ACC112 (cell line): ENCODE measurements around the gene CAST.

Source experiments
- H2AFZ ChIP-seq: fragments of 200-600 bp; sonication (generic); one replicate; pipeline ENCODE4 v1.6.0; 2017; ENCODE audit warnings: antibody characterized with exemption, low read length; ENCODE audit not compliant: unreplicated experiment
- H3K27ac ChIP-seq: fragments of 200-600 bp; sonication (generic); 2 replicates; pipeline ENCODE4 v1.5.1; 2014; ENCODE audit warnings: low read depth, mild to moderate bottlenecking, antibody characterized with exemption, low read length, moderate library complexity
- H3K27me3 ChIP-seq: fragments of 200-600 bp; sonication (generic); 2 replicates; pipeline ENCODE4 v1.6.1; 2014; ENCODE audit warnings: mild to moderate bottlenecking, antibody characterized with exemption, low read length, moderate library complexity, mixed read lengths; ENCODE audit not compliant: insufficient read depth
- H3K36me3 ChIP-seq: fragments of 200-600 bp; sonication (generic); 2 replicates; pipeline ENCODE4 v1.6.1; 2016; ENCODE audit warnings: mild to moderate bottlenecking, antibody characterized with exemption, low read length, moderate library complexity, mixed read lengths; ENCODE audit not compliant: insufficient read depth
- H3K4me1 ChIP-seq: fragments of 200-600 bp; sonication (generic); one replicate; pipeline ENCODE4 v1.6.1; 2016; ENCODE audit warnings: low read length, mixed read lengths; ENCODE audit not compliant: insufficient read depth, unreplicated experiment, control insufficient read depth
- H3K4me3 ChIP-seq: fragments of 200-600 bp; sonication (generic); 2 replicates; pipeline ENCODE4 v1.5.1; 2014; ENCODE audit warnings: mild to moderate bottlenecking, low read depth, low read length
- H3K79me2 ChIP-seq: fragments of 200-600 bp; sonication (generic); one replicate; pipeline ENCODE4 v1.6.0; 2016; ENCODE audit warnings: low read length; ENCODE audit not compliant: control insufficient read depth, unreplicated experiment, insufficient read depth

Gene CAST

DNA sequence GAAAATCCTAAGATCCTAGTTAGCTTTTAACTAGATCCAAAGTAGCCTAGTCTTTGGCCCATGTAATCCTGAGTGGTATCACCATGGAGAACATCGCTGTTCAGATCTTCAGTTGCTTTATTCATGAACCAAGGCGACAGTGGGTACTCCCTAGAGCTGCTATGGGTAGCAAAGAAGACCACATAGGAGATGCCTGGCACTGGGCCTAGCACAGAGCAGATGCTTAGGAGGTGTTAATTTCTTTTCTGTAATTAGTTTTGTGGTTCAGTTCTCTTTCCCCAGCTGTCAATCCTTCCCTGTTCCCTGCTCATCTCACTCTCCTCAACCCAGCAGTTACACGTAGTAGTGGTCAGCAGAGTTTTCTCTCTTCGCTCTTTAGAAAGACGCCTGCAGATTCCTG is 9.3 kb downstream of the CAST start:
- Histone ChIP-seq H3K27ac (no peak overlapping the region), H3K27me3 (no peaks in the 10 kb centered on the region), H3K79me2 (peaks cover 82% of the 10 kb centered on the region), H3K36me3 (peaks cover 6% of the 10 kb centered on the region; the same call in 1 of the 2 replicates), H3K4me3 (no peak overlapping the region), H2AFZ (no peak overlapping the region), H3K4me1 (peaks cover 15% of the 10 kb centered on the region)

DNA sequence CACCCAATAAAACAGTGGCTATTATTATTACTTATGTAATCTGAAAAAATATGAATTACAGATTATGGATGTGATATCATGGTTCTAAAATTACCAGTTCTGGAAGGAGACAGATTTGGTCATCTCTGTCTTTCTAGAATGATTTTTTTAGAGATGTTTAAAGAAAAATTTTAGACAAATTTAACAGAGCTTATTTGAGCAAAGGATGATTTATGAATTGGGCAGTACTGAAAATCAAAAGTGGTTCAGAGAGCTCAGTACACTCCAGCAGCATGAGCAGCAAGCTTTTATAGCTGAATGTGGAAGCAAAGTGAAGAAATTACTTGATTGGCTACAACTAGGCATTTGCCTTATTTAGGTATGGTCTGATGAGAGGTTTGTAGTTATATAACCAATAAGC is 11.0 kb downstream of the CAST start:
- Histone ChIP-seq H3K4me3 (no peak overlapping the region), H3K27ac (no peak overlapping the region), H3K4me1 (peaks cover 15% of the 10 kb centered on the region), H3K27me3 (no peaks in the 10 kb centered on the region), H3K79me2 (peaks cover 79% of the 10 kb centered on the region), H2AFZ (no peak overlapping the region), H3K36me3 (peaks cover 6% of the 10 kb centered on the region; the same call in 1 of the 2 replicates)

GRCh38 chr5:96675882-96676281 is 13.7 kb downstream of the CAST start:
- Histone ChIP-seq H3K79me2 (peaks cover 54% of the 10 kb centered on the region), H2AFZ (no peak overlapping the region), H3K4me3 (no peak overlapping the region), H3K4me1 (peaks cover 22% of the 10 kb centered on the region), H3K27ac (no peak overlapping the region), H3K27me3 (no peaks in the 10 kb centered on the region), H3K36me3 (peaks cover 10% of the 10 kb centered on the region)

DNA sequence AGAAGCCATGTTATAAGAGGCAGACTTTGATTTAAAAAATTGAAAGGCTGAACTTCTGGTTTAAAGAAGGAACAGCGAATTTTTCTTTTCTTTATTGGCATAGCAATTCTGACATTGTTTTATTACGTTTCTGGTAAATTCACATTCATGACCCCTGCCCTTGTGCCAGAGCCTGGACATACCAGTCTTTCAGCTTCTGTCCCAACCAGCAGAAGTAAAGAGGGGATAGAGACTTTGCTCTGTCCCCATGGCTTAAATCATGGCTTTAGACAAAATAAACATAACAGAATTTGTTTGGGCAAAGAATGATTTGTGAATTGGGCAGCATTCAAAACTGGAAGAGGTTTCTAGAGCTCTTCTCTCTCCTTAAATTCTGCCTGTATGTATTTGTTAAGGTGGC is 15.3 kb downstream of the CAST start:
- H3K4me3 ChIP-seq = no peak overlapping the region
- H2AFZ ChIP-seq = no peak overlapping the region
- H3K36me3 ChIP-seq = peaks cover 7% of the 10 kb centered on the region; the same call in 1 of the 2 replicates
- H3K4me1 ChIP-seq = peaks cover 26% of the 10 kb centered on the region
- no peak overlapping the region for H3K27ac ChIP-seq
- peaks cover 39% of the 10 kb centered on the region for H3K79me2 ChIP-seq
- H3K27me3 ChIP-seq = no peaks in the 10 kb centered on the region

DNA sequence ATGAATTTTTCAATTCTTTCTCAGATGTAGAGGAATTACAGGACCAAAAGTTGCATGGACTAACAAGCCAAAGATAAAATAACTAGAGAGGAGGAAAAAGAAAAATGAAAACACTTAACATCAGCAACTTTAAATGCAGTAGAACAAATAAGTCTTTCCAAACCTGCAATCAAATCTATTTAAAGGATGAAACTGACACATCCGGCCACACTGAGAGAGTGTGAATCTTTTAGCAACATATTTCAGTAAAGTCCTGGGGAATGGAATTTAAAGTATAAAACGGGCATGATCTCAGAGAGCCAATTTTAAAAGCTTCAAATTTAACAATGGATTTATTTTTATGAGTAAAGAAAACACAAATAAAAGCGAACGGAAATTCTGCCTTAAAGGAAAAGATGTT is 17.1 kb downstream of the CAST start:
- Histone ChIP-seq H3K27me3 (no peaks in the 10 kb centered on the region), H3K27ac (no peak overlapping the region), H3K4me3 (no peak overlapping the region), H3K79me2 (peaks cover 38% of the 10 kb centered on the region), H3K4me1 (peaks cover 37% of the 10 kb centered on the region), H2AFZ (no peak overlapping the region), H3K36me3 (peaks cover 7% of the 10 kb centered on the region; the same call in 1 of the 2 replicates)

- Histone ChIP-seq H3K79me2 (peaks cover 33% of the 10 kb centered on the region), H3K27me3 (no peaks in the 10 kb centered on the region), H3K36me3 (peaks cover 10% of the 10 kb centered on the region), H2AFZ (no peak overlapping the region), H3K4me1 (peaks cover 26% of the 10 kb centered on the region), H3K4me3 (0 out of 2 replicates have a peak overlapping the region, but pooled peaks have one; percentile 14), H3K27ac (peak overlapping the region; percentile 63)
Measured at GRCh38 chr5:96680759-96681470, 18.7 kb downstream of the CAST start.

DNA sequence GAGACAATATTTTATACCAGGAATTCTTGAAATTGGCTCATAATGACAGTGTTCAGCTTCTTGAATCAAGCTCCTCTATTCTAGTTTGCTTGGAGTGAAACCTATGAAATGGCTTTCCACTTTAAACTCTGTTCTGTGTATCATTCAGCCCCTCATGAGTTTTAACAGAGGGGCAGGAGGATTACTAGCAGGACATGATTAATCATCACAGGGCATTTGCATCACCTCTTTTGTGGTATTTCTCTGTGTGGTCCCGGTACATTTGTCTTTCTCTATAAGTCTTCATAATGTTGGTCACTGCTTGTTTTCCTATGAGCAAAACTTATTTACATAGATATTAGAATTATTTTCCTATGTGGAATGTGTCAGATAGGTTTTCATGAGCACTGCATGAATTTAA is 21.2 kb downstream of the CAST start:
- H3K4me1 ChIP-seq = peaks cover 33% of the 10 kb centered on the region
- H3K27me3 ChIP-seq = no peaks in the 10 kb centered on the region
- no peak overlapping the region for H3K27ac ChIP-seq
- H3K79me2 ChIP-seq = peaks cover 35% of the 10 kb centered on the region
- peaks cover 8% of the 10 kb centered on the region for H3K36me3 ChIP-seq
- no peak overlapping the region for H3K4me3 ChIP-seq
- H2AFZ ChIP-seq = no peak overlapping the region

- Histone ChIP-seq H3K79me2 (peaks cover 39% of the 10 kb centered on the region), H3K27me3 (no peaks in the 10 kb centered on the region), H3K4me1 (peaks cover 33% of the 10 kb centered on the region), H3K4me3 (no peak overlapping the region), H3K36me3 (peaks cover 8% of the 10 kb centered on the region), H3K27ac (no peak overlapping the region), H2AFZ (no peak overlapping the region)
Measured at GRCh38 chr5:96683810-96684209, 21.6 kb downstream of the CAST start.

- peaks cover 40% of the 10 kb centered on the region for H3K4me1 ChIP-seq
- peaks cover 7% of the 10 kb centered on the region; the same call in 1 of the 2 replicates for H3K36me3 ChIP-seq
- peaks cover 53% of the 10 kb centered on the region for H3K79me2 ChIP-seq
- peak overlapping the region; percentile 28; the same call in 1 of the 2 replicates for H3K27ac ChIP-seq
- H2AFZ ChIP-seq = peak overlapping the region; percentile 43
- no peaks in the 10 kb centered on the region for H3K27me3 ChIP-seq
- peak overlapping the region; percentile 75 for H3K4me3 ChIP-seq
Measured at GRCh38 chr5:96687080-96687479, 24.9 kb downstream of the CAST start.

- peaks cover 55% of the 10 kb centered on the region for H3K79me2 ChIP-seq
- H3K27me3 ChIP-seq = no peaks in the 10 kb centered on the region
- H2AFZ ChIP-seq = peak overlapping the region; percentile 43
- H3K36me3 ChIP-seq = peaks cover 7% of the 10 kb centered on the region; the same call in 1 of the 2 replicates
- peak overlapping the region; percentile 75 for H3K4me3 ChIP-seq
- peaks cover 44% of the 10 kb centered on the region for H3K4me1 ChIP-seq
- H3K27ac ChIP-seq = peak overlapping the region; percentile 28
Measured at GRCh38 chr5:96687812-96688453, 25.8 kb downstream of the CAST start.

GRCh38 chr5:96690861-96691260 is 28.7 kb downstream of the CAST start:
- peaks cover 34% of the 10 kb centered on the region for H3K4me1 ChIP-seq
- no peak overlapping the region for H3K4me3 ChIP-seq
- H3K36me3 ChIP-seq = 0 out of 2 replicates have a peak, but pooled peaks cover 3% of the 10 kb centered on the region
- H2AFZ ChIP-seq = no peak overlapping the region
- peaks cover 40% of the 10 kb centered on the region for H3K79me2 ChIP-seq
- peak overlapping the region; percentile 10; the same call in 1 of the 2 replicates for H3K27ac ChIP-seq
- no peaks in the 10 kb centered on the region for H3K27me3 ChIP-seq
